Measurements from ENCODE around the gene MYO9B. TPM values are rescaled to one million over a fixed set of nuclear protein-coding genes. Genes with fewer than 3 reads are reported as not detected.
A peak's percentile ranks its signal among the peaks of the same experiment; 100 is the strongest.
"Not testable (repeated sequence)": the region's sequence is repeated elsewhere in the genome, so short reads cannot be mapped to it uniquely, and the experiment has no call there.

The MYO9B gene
- total RNA-seq, 1 donor from 2014 or later = 53.6 TPM

DNA sequence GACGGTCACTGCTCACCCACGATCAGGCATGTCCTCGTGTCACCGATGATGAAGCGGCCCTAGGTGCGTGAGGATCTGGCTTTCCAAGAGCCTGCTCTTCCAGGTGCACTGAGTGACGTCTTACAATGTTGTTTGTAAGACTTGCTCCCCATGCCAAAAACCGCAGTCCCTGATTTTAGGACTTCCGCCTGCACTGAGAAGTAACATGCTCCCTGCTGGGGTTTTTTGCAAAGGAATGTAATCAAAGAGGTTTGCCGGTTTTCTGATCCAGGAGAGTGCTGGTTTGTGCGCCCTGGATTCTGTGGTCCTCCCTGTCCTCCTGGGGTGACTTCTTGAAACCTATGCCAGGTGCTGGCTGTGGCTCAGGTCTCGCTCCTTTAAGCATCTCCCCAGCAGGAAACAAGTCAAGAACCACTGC is 38.8 kb downstream of the MYO9B start:
- DNase-seq = no peak

DNA sequence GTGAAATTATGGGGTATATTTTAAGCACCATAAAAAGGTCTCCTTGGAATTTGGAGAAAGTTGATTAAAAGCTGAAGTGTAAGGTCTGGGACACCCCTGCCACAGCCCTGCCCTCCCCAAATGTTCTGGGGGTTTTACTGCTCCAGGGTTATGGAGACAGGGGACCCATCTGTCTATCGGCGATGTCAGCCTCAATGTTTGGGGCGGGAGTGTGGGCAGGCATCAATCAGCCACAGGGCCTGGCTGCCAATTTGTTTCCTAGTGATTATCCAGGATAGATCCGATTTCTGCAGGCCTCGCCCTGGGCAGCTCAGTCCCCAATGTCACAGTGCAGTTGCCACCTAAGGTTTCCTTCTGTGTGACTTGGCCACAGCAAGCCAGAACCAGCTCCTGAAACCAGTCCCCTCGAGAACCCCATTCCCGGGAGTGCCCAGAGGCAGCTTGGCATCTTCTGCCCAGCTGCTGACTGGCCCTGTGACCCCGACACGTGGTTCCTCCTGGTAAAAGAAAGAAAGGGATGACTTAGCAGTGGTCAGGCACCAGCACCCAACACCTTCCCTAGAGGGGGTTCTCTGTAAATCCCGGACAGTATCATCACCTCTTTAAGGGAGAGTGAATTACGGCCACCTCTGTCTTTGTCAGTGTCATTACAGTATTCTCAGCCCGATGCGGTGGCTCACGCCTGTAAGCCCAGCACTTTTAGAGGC is 41.6 kb downstream of the MYO9B start:
- DNase-seq = no peak

DNA sequence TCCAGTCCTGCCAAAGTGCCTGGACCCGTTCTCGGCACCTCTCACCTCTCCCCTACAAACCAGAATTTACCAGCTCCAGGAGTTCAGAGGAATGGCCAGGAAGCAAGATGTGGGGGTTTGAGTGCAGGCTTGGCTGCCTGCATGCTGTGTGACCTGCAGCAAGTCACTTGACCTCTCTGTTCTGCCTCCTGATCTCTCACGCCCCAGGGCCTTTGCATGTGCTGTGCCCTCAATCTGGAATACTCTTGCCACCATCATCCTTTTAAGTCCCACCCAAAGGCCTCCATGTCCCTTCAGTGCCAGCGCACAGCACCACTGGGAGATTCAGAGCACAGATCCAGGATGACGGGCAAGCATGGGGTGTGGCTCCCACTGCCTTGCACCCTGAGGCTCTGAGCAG is 43.4 kb downstream of the MYO9B start:
- DNase-seq = no peak

DNA sequence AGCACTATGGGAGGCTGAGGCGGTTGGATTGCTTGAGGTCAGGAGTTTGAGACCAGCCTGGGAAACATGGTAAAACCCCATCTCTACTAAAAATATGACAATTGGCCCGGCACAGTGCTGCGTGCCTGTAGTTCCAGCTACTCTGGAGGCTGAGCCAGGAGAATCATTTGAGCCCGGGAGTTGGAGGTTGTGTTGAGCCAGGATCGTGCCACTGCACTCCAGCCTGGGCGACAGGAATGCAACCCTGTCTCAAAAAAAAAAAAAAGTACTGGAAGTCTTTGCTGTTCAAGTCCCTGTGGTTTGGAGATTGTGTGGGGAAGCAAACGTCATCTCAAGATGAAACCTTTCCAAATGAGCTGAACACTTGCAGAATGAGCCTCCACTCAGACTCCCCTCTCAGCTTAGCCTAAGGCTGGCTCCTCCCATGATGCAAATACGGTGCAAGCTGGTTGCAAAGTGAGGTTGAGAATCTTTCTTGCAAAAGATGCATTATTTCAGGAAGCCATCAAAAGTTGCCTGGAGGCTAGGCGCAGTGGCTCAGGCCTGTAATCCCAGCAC is 46.2 kb downstream of the MYO9B start:
- no peak for DNase-seq

DNA sequence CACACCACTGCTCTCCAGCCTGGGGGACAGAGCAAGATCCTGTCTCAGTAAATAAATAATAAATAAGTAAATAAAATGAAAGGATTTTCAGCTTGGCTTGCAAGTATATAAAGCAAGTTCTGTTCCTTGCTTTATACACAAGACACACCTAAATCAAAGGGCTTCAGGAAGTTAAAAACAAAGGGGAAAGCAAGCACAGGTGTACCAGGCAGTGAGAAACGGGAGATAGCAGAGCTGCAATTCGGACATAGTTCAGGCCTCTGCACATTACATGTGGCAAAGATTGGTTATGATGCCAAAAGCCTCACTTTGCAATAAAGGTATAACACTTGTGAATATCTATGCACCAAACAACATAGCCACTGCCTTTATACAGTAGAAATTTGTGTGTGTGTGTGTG is 47.5 kb downstream of the MYO9B start:
- DNase-seq = no peak

DNA sequence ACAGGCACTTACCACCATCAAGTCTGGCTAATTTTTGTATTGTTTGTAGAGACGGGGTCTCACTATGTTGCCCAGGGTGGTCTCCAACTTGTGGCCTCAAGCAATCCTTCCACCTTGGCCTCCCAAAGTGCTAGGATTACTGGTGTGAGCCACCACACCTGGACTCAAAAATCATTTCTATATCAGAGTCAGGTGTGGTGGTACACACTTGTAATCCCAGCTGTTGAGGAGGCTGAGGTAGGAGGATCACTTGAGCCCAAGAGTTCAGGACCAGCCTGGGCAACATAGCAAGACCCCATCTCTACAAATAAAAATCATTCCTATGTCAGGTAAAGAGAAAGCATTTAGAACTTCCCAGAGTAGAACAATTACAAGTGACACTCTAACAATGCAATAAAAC is 48.4 kb downstream of the MYO9B start:
- DNase-seq = no peak

DNA sequence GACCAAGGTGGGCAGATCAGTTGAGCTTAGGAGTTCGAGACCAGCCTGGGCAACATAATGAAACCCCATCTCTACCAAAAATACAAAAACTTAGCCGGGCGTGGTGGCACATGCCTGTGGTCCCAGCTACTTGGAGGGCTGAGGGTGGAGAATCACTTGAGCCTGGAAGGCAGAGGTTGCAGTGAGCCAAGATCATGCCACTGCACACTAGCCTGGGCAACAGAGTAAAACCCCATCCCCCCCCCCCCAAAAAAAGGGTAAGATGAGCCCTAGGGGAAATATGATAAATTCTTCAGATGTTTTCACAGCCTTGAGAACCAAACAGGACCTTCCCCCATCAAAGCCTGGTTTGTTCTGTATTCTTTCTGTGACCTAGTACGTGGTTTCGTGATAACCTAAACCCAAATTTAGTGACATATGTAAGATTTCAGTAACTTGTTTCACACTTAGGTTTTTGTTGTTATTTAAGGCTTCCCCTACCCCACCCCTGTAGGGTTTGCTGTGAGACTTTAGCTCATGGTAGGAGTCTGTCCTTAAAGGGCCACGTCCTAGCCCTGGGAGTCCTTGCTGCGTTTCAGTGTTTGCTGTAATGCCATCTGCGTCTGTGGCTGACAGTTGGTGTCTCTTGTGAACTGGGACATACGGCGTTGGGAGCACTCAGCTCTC is 49.6 kb downstream of the MYO9B start:
- DNase-seq = no peak

DNA sequence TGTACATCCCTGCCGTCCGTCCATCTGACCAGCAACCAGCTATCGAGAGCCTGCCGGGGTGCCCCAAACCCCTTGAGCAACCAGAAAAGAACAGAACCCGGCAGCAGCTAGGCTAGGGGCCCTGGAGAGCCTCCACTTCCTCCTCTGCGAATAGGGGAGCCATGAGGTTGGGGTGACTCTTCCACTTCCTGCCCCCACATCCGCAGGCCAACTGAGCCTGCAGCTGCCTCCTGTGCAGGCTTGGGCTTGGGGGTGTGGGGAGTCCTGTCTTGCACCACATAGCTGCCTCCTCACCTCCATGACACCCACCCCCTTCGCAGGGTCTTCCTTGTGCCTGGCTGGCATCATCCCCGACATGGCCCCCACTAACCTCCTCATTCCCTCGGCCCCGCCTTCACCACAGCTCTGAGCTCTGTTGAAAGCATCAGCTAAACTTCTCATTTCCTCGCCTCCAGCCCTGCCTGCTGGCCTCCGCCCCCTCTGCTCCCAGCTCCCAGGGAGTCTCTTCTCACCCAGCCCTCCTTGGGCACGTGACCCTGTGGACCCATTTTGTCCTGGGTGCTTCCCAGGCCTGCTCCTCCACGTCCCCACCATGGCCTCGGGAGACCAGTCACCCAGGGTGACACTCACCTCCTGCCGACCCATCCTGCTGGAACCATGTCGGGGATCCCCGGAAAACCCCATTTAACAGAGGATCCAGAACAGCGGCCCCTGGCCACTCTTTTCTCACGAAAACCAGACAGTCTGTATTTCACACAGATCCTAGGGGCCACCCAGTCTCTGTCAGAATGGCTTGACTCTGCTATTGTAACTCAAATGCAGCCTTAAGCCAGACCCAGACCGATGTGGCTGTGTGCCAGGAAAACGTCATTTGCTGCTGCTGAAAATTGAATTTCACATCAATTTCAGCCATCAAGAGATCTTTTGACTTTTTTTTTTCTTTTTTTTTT is 50.4 kb downstream of the MYO9B start:
- peak; percentile 56 for DNase-seq

DNA sequence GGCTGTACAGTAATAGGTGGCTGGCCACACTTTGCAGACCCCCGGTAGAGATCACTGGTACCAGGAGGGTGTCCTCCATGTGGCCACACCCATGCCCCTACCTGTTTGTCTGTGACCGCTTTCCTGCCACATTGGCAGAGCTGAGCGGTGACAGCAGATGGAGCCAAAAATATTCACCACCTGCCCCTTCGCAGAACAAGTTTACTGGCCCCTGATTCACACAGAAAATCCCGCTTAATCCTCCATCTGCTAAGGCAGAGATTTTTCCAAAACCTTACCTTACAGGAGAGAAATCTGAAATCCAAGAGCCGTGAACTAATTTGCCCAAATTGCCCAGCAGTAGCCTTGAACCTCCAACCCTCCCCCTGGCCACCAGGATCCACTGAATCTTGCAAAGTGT is 52.1 kb downstream of the MYO9B start:
- DNase-seq = no peak

DNA sequence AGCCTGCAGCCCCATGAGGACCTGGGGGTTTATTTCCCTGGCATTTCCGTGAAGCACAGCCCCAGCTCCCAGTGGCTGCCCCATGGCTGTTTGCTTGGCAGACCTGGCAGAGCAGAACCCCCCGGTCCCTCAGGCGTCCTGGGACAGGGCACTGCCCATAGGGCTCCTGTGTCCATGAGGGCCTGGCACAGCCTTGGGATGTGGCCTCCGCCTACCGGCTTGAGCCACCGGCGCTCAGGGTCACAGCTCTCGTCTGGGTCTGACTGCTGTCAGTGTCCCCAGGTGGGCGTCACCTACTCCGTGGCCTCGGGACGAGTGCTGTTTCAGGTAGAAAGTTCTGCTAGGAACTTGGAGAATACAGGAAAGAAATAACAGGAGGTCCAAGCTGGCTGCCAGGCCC is 52.8 kb downstream of the MYO9B start:
- DNase-seq = no peak

DNA sequence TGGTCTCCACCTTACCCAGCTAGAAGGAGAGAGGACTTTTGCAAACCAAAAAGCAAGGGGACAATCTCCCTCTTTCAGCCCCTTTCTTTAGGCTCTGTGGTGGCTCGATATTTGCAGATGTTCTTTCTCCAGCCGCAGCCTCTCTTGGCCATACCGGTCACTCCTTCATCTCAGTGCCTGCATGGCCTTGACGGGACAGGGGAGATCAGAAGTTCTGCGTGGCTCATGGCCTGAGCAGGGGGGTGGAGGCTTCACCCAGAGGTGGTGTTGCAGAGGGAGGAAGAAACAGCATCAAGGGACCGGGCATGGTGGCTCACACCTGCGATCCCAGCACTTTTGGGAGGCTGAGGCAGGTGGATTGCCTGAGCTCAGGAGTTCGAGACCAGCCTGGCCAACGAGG is 53.2 kb downstream of the MYO9B start:
- no peak for DNase-seq

DNA sequence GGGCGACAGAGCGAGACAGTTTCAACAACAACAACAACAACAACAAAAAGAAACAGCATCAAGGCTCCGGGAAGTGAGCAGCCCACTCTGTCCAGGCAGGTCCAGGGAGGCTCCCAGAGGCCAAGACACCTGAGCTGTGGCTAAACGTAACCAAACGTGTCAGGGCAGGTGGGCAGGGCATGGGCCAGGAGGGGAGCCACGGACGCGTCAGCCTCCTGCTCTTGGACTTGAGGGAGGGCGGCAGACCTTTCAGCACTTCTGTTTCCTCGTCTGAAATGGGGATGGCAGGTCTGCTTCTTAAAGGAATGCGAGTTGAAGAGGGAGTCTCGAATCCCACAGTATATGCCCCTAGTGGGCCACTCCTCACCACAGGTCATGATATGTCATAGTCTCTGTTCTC is 53.8 kb downstream of the MYO9B start:
- DNase-seq = no peak

DNA sequence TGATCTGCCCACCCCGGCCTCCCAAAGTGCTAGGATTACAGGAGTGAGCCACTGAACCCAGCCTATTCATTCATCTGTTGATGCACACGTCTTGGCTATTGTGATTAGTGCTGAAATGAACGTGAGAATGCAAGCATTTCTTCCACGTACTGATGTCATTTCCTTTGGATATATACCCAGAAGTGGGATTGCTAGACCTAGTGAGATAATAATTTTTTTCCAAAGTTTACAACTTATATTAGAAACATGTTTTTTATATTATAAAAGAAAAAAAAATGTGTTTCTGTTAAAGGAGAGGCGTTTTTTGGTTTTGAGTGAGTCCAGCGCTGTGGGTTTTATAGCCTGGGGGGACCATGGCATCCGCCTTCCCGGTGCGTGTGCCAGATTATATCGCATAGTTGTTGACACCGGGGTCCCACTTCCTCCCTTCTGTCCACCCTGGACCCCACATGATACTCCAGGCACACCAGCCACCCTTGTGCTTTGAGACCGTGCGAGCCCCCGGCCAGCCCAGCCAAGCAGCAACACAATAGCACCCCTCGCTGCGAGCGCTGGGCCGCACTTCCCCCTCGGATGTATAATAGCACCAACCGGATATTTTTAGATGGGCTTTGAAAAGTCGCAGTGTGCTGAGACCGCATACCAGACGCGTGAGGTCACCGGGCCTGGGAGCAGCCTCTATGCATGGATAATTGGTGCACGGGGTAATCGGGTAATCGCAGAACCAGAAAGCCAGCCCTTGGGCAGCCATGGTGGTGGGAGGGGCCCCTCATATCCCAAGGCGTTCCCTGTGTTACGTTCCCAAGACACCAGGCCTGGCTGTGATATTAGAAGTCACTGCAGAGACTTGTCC is 59.6 kb downstream of the MYO9B start:
- peak; percentile 99 for DNase-seq

DNA sequence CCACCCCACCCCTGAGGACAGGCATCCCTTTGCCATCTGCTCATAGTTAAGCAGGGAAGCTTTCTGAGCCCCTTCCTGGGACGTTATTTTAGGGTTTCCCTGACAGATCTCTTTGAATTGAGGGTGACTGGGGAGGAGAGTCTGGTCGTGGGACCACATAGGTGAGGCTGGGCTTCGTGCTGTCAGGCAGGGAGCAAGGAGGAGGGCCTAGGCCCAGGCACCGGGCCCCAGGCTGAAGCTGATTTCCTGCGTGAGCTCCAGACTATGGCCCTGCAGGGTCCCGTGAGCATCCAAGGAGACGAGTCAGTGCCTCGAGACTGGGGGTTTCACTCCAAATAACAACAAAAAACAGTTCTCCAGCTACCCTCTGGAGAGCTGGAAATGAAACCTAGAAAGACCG is 60.4 kb downstream of the MYO9B start:
- DNase-seq = peak; percentile 29

DNA sequence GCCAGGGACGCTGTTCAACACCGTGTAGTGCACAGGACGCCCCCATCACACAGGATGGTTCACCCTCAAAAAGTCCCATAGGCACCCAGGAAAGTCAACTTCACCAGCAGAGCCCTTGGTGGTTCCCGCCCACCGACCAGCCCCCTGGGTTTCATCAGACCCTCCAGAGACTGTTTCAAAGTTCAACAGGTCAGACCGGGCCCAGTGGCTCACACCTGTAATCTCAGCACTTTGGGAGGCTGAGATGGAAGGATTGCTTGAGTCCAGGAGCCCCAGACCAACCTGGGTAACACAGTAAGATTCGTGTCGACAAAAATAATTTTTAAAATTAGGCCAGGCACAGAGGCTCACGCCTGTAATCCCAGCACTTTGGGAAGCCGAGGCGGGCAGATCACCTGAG is 61.0 kb downstream of the MYO9B start:
- DNase-seq = no peak

DNA sequence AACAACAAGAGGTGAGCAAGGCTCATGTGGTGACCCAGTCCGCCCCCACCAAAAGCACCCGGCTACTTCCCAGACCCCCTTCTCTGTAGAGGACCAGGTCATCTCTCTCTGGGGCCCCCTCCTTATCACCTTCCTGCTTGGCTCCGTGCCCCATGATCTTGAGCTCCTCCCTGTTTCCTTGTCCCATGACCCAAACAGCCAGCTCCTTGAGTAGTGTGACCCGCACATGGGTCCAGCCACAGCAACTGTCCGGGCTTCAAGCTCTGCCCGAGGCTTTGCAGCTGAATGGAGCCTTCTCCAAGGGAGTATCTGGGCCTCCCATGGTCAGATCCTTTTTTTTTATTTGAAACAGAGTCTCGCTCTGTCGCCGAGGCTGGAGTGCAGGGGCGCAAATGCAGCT is 61.8 kb downstream of the MYO9B start:
- peak; percentile 37 for DNase-seq

DNA sequence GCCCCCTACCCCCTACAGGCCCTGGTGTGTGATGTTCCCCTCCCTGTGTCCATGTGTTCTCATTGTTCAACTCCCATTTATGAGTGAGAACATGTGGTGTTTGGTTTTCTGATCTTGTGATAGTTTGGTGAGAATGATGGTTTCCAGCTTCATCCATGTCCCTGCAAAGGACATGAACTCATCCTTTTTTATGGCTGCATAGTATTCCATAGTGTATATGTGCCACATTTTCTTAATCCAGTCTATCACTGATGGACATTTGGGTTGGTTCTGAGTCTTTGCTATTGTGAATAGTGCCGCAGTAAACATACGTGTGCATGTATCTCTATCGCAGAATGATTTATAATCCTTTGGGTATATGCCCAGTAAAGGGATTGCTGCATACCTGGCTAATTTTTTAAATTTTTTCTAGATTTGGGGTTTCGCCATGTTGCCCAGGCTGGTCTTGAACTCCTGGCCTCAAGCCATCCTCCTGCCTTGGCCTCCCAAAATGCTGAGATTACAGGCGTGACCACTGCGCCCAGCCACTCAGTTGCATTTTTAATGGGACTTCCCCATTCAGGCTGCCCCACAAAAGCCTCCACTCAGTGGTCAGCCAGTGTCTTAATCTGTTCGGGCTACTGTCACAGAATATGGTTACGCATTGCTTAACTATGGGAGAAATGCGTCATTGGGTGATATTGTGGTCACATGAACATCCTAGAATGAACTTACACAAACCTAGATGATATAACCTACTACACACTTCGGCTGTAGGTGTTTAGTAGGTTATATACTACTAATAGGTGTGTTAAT is 62.7 kb downstream of the MYO9B start:
- not testable (repeated sequence) for DNase-seq

DNA sequence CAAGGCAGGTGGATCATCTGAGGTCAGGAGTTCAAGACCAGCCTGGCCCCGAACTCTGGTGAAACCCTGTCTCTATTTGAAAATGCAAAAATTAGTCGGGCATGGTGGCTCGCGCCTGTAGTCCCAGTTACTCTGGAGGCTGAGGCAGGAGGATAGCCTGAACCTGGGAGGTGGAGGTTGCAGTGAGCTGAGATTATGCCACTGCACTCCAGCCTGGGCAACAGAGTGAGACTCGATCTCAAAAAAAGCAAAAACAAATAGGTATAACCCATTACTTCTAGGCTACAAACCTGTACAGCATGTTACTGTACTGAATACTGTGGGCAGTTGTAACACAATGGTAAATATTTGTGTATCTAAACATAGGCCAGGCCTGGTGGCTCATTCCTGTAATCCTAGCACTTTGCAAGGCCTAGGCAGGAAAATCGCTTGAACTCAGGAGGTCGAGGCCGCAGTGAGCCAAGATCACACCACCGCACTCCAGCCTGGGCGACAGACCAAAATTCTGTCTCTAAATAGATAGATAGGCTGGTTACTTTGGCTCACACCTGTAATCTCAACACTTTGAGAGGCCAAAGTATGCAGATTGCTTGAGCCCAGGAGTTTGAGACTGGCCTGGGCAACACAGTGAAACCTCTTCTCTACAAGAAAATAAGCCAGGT is 63.5 kb downstream of the MYO9B start:
- no peak for DNase-seq

DNA sequence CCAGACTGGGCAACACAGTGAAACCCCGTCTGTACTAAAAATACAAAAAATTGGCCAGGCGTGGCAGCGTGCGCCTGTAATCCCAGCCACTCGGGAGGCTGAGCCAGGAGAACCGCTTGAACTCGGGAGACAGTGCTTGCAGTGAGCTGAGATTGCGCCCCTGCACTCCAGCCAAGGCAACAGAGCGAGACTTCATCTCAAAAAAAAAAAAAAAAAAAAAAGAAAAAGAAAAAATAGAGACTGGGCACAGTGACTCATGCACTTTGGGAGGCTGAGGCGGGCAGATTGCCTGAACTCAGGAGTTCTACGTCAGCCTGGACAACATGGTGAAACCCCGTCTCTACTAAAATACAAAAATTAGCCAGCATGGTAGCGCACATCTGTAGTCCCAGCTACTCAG is 69.2 kb downstream of the MYO9B start:
- not testable (repeated sequence) for DNase-seq
